ENCODE measurements around the gene PSPN.

- TF ChIP-seq CTCF (IDR thresholded peaks at IDR 0.05), result no peak
- TF ChIP-seq POLR2A (IDR thresholded peaks at IDR 0.05), result no peak
- no peak for TF ChIP-seq EP300 (IDR thresholded peaks at IDR 0.05)
Measured at GRCh38 chr19:6326815-6327214, 48.9 kb downstream of the PSPN start.
